Suprapubic skin (tissue), 4 donors: ENCODE measurements around the gene SHKBP1.

Experiments
- CTCF ChIP-seq, 2 donors: fragments of 200-600 bp in 1 of 2; fragments of 450-650 bp in 1 of 2; sonication (generic) in 1 of 2; IDR thresholded peaks; one replicate each; pipeline ENCODE4 v1.5.1; 2016 to 2019; ENCODE audit warnings: antibody characterized with exemption in 2 of 2, mild to moderate bottlenecking in 1 of 2, moderate library complexity in 1 of 2
- POLR2A ChIP-seq, 2 donors: fragments of 450-650 bp; IDR thresholded peaks; one replicate each; pipeline ENCODE4 v1.6.1; 2017; ENCODE audit warnings: antibody characterized with exemption in 2 of 2, mild to moderate bottlenecking in 2 of 2, moderate library complexity in 2 of 2
- POLR2AphosphoS5 ChIP-seq, 3 donors: sonication (generic); formaldehyde crosslinking; IDR thresholded peaks; one replicate each; pipeline ENCODE4 v1.6.1; 2017; ENCODE audit warnings: antibody characterized with exemption in 3 of 3

GRCh38 chr19:40598918-40599307 is 22.2 kb downstream of the SHKBP1 start:
- no peak for TF ChIP-seq CTCF (IDR thresholded peaks at IDR 0.05)
- no peak for TF ChIP-seq POLR2A (IDR thresholded peaks at IDR 0.05)
- TF ChIP-seq POLR2AphosphoS5 (IDR thresholded peaks at IDR 0.05), result no peak
